GM12878 (cell line): ENCODE measurements around the gene ABCA7. TPM values are rescaled to one million over a fixed set of nuclear protein-coding genes. Genes with fewer than 3 reads are reported as not detected.

Source experiments
- ATF7 ChIP-seq: fragments of 450-650 bp; IDR thresholded peaks from 2 replicates; pipeline ENCODE4 v1.6.1; 2016; ENCODE audit warnings: low read depth, mild to moderate bottlenecking
- CBX5 ChIP-seq: sonication (generic); IDR thresholded peaks from 2 replicates; pipeline ENCODE4 v1.6.1; 2016; ENCODE audit warnings: low read depth, moderate library complexity, mild to moderate bottlenecking, inconsistent platforms
- ETV6 ChIP-seq, 2 experiments: fragments of 450-650 bp in 1 of 2; IDR thresholded peaks in 1 of 2; conservative IDR thresholded peaks in 1 of 2; 2 replicates each; pipeline ENCODE4 v1.6.1; 2014; ENCODE audit warnings: antibody characterized with exemption in 1 of 2, borderline replicate concordance in 1 of 2, low read depth in 1 of 2, mild to moderate bottlenecking in 1 of 2, moderate library complexity in 1 of 2
- EZH2 ChIP-seq: IDR thresholded peaks from 2 replicates; pipeline ENCODE4 v1.6.1; 2012; ENCODE audit warnings: low read depth, mild to moderate bottlenecking, control low read depth, inconsistent platforms, low read length, borderline replicate concordance; ENCODE audit not compliant: control insufficient read depth
- FOXK2 ChIP-seq: fragments of 450-650 bp; IDR thresholded peaks from 2 replicates; pipeline ENCODE4 v1.6.1; 2017; ENCODE audit warnings: mild to moderate bottlenecking, moderate library complexity
- GATAD2B ChIP-seq: fragments of 450-650 bp; conservative IDR thresholded peaks from 2 replicates; pipeline ENCODE4 v1.6.1; 2017; ENCODE audit warnings: low read depth, mild to moderate bottlenecking, moderate library complexity
- HDAC2 ChIP-seq: fragments of 200-600 bp; sonication (generic); IDR thresholded peaks from 2 replicates; pipeline ENCODE4 v1.6.1; 2017
- NBN ChIP-seq: fragments of 450-650 bp; IDR thresholded peaks from 2 replicates; pipeline ENCODE4 v1.6.1; 2016
- NFYA ChIP-seq: IDR thresholded peaks from 2 replicates; pipeline ENCODE4 v1.6.1; 2011; ENCODE audit warnings: low read depth, mild to moderate bottlenecking, low read length, improper control_type of control experiment, borderline replicate concordance
- NKRF ChIP-seq: fragments of 450-650 bp; conservative IDR thresholded peaks from 2 replicates; pipeline ENCODE4 v1.6.1; 2017; ENCODE audit warnings: mild to moderate bottlenecking, moderate library complexity
- PKNOX1 ChIP-seq: fragments of 450-650 bp; IDR thresholded peaks from 2 replicates; pipeline ENCODE4 v1.6.1; 2016; ENCODE audit warnings: mild to moderate bottlenecking
- POU2F2 ChIP-seq: IDR thresholded peaks from 3 replicates; pipeline ENCODE4 v1.6.1; 2011; ENCODE audit warnings: low read depth, mild to moderate bottlenecking, low read length, borderline replicate concordance
- RELB ChIP-seq: fragments of 450-650 bp; IDR thresholded peaks from 2 replicates; pipeline ENCODE4 v1.6.1; 2017; ENCODE audit warnings: low read depth, mild to moderate bottlenecking, moderate library complexity
- SIX5 ChIP-seq: IDR thresholded peaks from 2 replicates; pipeline ENCODE4 v1.6.1; 2011; ENCODE audit warnings: mild to moderate bottlenecking, low read depth, low read length, moderate library complexity; ENCODE audit not compliant: severe bottlenecking
- SMC3 ChIP-seq: IDR thresholded peaks from 2 replicates; pipeline ENCODE4 v1.6.1; 2011; ENCODE audit warnings: low read length, improper control_type of control experiment, borderline replicate concordance
- SPI1 ChIP-seq: IDR thresholded peaks from 2 replicates; pipeline ENCODE4 v1.6.1; 2011; ENCODE audit warnings: low read depth, mild to moderate bottlenecking, low read length, moderate library complexity, borderline replicate concordance; ENCODE audit not compliant: insufficient read depth
- ZBTB40 ChIP-seq: fragments of 450-650 bp; IDR thresholded peaks from 2 replicates; pipeline ENCODE4 v1.6.1; 2016; ENCODE audit warnings: mild to moderate bottlenecking, moderate library complexity, borderline replicate concordance
- ZNF217 ChIP-seq: fragments of 450-650 bp; IDR thresholded peaks from 2 replicates; pipeline ENCODE4 v1.6.1; 2017; ENCODE audit warnings: antibody characterized with exemption, mild to moderate bottlenecking
- ZSCAN29 ChIP-seq: fragments of 450-650 bp; IDR thresholded peaks from 2 replicates; pipeline ENCODE4 v1.6.1; 2017; ENCODE audit warnings: mild to moderate bottlenecking, moderate library complexity
- polyA plus RNA-seq, 11 experiments: library from polyadenylated mRNA; depleted of rRNA in 4 of 11; unstranded in 6 of 11; stranded (reverse) in 5 of 11; fragments of >200 nt; fragmentation: Nextera tagmentation in 4 of 11; fragmentation: Illumina TruSeq in 1 of 11; extraction: Ambion mirVana in 4 of 11; extraction: Trizol in 1 of 11; gene quantifications; 1 replicate in 1 of 11; 2 replicates in 10 of 11; pipeline versions ENCODE4 v1.2.1 to v1.2.3, GENCODE V29; 2011 to 2016; ENCODE audit warnings: inconsistent platforms in 2 of 11, missing spikeins in 2 of 11, low read depth in 1 of 11
- total RNA-seq, 4 experiments: library from RNA; depleted of rRNA in 3 of 4; stranded (reverse); fragments of >200 nt in 3 of 4; fragmentation: Illumina TruSeq in 1 of 4; extraction: Trizol in 1 of 4; gene quantifications; 2 replicates each; pipeline versions ENCODE4 v1.2.1 to v1.2.3, GENCODE V29; 2013 to 2021
- TF ChIP-seq, protein P1 (sequence below): IDR thresholded peaks from 2 replicates; pipeline ENCODE4 v1.6.1; 2011; ENCODE audit warnings: borderline replicate concordance, low read depth, mild to moderate bottlenecking, moderate library complexity, low read length; ENCODE audit not compliant: insufficient read depth, poor library complexity, severe bottlenecking

Gene ABCA7
- total and polyA plus RNA-seq, 10 of the 15 experiments (the other 5 are each of a cell fraction or from before 2014, with no cell fraction given), result 1.0 to 49.5 (median 14.8) TPM

GRCh38 chr19:1103708-1104310 lies 63.9 kb downstream of the ABCA7 start, which contains the start of gene GPX4 (continued):
- TF ChIP-seq RELB (no peak), ZSCAN29 (0 out of 2 replicates have a peak, but pooled peaks have one; percentile 23), NBN (no peak), EZH2 (no peak), ATF7 (no peak), NFYA (no peak; the same call in 1 of the 2 replicates), SPI1 (no peak), SMC3 (no peak), HDAC2 (no peak), GATAD2B (peak; percentile 84), PKNOX1 (peak; percentile 62), NKRF (peak; percentile 87), ZNF217 (no peak), CBX5 (no peak), FOXK2 (no peak), ETV6 (conservative IDR thresholded peaks at IDR 0.05 in 1 of 2, IDR thresholded peaks at IDR 0.05 in 1 of 2; ENCODE audit: borderline replicate concordance in 1 of 2, low read depth in 1 of 2) (no peak), POU2F2 (peak; percentile 92), SIX5 (no peak), ZBTB40 (no peak)
- TF ChIP-seq, protein P1, sequence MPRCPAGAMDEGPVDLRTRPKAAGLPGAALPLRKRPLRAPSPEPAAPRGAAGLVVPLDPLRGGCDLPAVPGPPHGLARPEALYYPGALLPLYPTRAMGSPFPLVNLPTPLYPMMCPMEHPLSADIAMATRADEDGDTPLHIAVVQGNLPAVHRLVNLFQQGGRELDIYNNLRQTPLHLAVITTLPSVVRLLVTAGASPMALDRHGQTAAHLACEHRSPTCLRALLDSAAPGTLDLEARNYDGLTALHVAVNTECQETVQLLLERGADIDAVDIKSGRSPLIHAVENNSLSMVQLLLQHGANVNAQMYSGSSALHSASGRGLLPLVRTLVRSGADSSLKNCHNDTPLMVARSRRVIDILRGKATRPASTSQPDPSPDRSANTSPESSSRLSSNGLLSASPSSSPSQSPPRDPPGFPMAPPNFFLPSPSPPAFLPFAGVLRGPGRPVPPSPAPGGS, result no peak
